HEK293 (cell line): ENCODE measurements around the gene SNCAIP.

ENCODE experiments used
- CTCF ChIA-PET: fragments of 350-600 bp; formaldehyde crosslinking; extraction: SDS; loops from one replicate; lab custom pipeline; 2021; ENCODE audit warnings: antibody characterized with exemption; lab: Yijun Ruan, JAX
- POLR2A ChIA-PET: fragments of 300-600 bp; formaldehyde crosslinking; extraction: SDS; loops from one replicate; lab custom pipeline; 2020; ENCODE audit warnings: antibody characterized with exemption, inconsistent platforms; lab: Yijun Ruan, JAX
- H3K27ac ChIP-seq: fragments of 200-500 bp; sonication (Bioruptor generic); 2 replicates; pipeline ENCODE4 v1.5.1; 2014; ENCODE audit warnings: low read depth, low read length, control low read depth, inconsistent platforms; ENCODE audit errors: extremely low read depth
- H3K36me3 ChIP-seq, 2 experiments: fragments of 200-500 bp in 1 of 2; sonication (Bioruptor generic) in 1 of 2; 1 replicate in 1 of 2; 2 replicates in 1 of 2; pipeline ENCODE4 v1.5.1; 2014 to 2017; ENCODE audit warnings: inconsistent platforms in 2 of 2, low read length in 2 of 2; ENCODE audit not compliant: control insufficient read depth in 2 of 2, insufficient read depth in 1 of 2
- H3K4me1 ChIP-seq: fragments of 200-500 bp; sonication (Bioruptor generic); 2 replicates; pipeline ENCODE4 v1.5.1; 2014; ENCODE audit warnings: mild to moderate bottlenecking, low read length, inconsistent platforms; ENCODE audit not compliant: control insufficient read depth, insufficient read depth
- H3K4me3 ChIP-seq: 2 replicates; pipeline ENCODE4 v1.5.1; 2011; ENCODE audit warnings: low read depth, mild to moderate bottlenecking, control low read depth, low read length, moderate library complexity
- H3K9me3 ChIP-seq: fragments of 200-500 bp; sonication (Bioruptor generic); 2 replicates; pipeline ENCODE4 v1.5.1; 2014; ENCODE audit warnings: low read depth, low read length, inconsistent platforms; ENCODE audit not compliant: control insufficient read depth, insufficient read depth
- HOXA7 ChIP-seq: sonication (generic); formaldehyde crosslinking; IDR thresholded peaks from 2 replicates; pipeline ENCODE4 v1.8.1; 2022; ENCODE audit warnings: missing genetic modification reagents, borderline replicate concordance
- SALL2 ChIP-seq: fragments of 450-650 bp; formaldehyde crosslinking; IDR thresholded peaks from 2 replicates; pipeline ENCODE4 v1.5.0; 2017; ENCODE audit warnings: missing biosample characterization, mild to moderate bottlenecking, missing genetic modification characterization, borderline replicate concordance
- SCRT1 ChIP-seq: fragments of 450-650 bp; formaldehyde crosslinking; IDR thresholded peaks from 2 replicates; pipeline ENCODE4 v1.5.1; 2016; ENCODE audit warnings: missing biosample characterization, missing genetic modification characterization, borderline replicate concordance
- TCF7L2 ChIP-seq: IDR thresholded peaks from 2 replicates; pipeline ENCODE4 v1.6.1; 2011; ENCODE audit warnings: low read depth, mild to moderate bottlenecking, inconsistent platforms, low read length, moderate library complexity, borderline replicate concordance
- YY2 ChIP-seq: fragments of 450-650 bp; formaldehyde crosslinking; IDR thresholded peaks from 2 replicates; pipeline ENCODE4 v1.5.1; 2016; ENCODE audit warnings: missing biosample characterization, missing genetic modification characterization
- ZBTB21 ChIP-seq: fragments of 450-650 bp; formaldehyde crosslinking; IDR thresholded peaks from 2 replicates; pipeline ENCODE4 v1.5.1; 2017; ENCODE audit warnings: missing biosample characterization, missing genetic modification characterization
- ZBTB48 ChIP-seq: fragments of 450-650 bp; formaldehyde crosslinking; IDR thresholded peaks from 2 replicates; pipeline ENCODE4 v1.5.1; 2016; ENCODE audit warnings: missing biosample characterization, missing genetic modification characterization
- ZFHX2 ChIP-seq: fragments of 450-650 bp; formaldehyde crosslinking; conservative IDR thresholded peaks from 2 replicates; pipeline ENCODE4 v1.5.1; 2016; ENCODE audit warnings: missing biosample characterization, missing genetic modification characterization
- ZFP69B ChIP-seq: fragments of 450-650 bp; formaldehyde crosslinking; IDR thresholded peaks from 2 replicates; pipeline ENCODE4 v1.5.1; 2016; ENCODE audit warnings: missing biosample characterization, missing genetic modification characterization
- ZIC2 ChIP-seq: fragments of 450-650 bp; formaldehyde crosslinking; IDR thresholded peaks from 2 replicates; pipeline ENCODE4 v1.5.1; 2016; ENCODE audit warnings: missing biosample characterization, missing genetic modification characterization
- ZNF132 ChIP-seq: fragments of 450-650 bp; formaldehyde crosslinking; IDR thresholded peaks from 2 replicates; pipeline ENCODE4 v1.5.1; 2017; ENCODE audit warnings: missing biosample characterization, missing genetic modification characterization, borderline replicate concordance
- ZNF133 ChIP-seq: fragments of 450-650 bp; formaldehyde crosslinking; IDR thresholded peaks from 2 replicates; pipeline ENCODE4 v1.5.1; 2016; ENCODE audit warnings: missing biosample characterization, missing genetic modification characterization
- ZNF138 ChIP-seq: fragments of 450-650 bp; formaldehyde crosslinking; IDR thresholded peaks from 2 replicates; pipeline ENCODE4 v1.5.1; 2016; ENCODE audit warnings: missing biosample characterization, missing genetic modification characterization, borderline replicate concordance
- ZNF157 ChIP-seq: fragments of 450-650 bp; formaldehyde crosslinking; IDR thresholded peaks from 2 replicates; pipeline ENCODE4 v1.5.1; 2016; ENCODE audit warnings: missing biosample characterization, missing genetic modification characterization
- ZNF24 ChIP-seq: fragments of 450-650 bp; formaldehyde crosslinking; IDR thresholded peaks from 2 replicates; pipeline ENCODE4 v1.5.1; 2016; ENCODE audit warnings: missing biosample characterization, missing genetic modification characterization
- ZNF266 ChIP-seq: fragments of 450-650 bp; formaldehyde crosslinking; IDR thresholded peaks from 2 replicates; pipeline ENCODE4 v1.5.1; 2016; ENCODE audit warnings: missing biosample characterization, missing genetic modification characterization, low read depth
- ZNF324 ChIP-seq: fragments of 450-650 bp; formaldehyde crosslinking; IDR thresholded peaks from 2 replicates; pipeline ENCODE4 v1.5.1; 2016; ENCODE audit warnings: missing biosample characterization, missing genetic modification characterization
- ZNF350 ChIP-seq: fragments of 450-650 bp; formaldehyde crosslinking; IDR thresholded peaks from 2 replicates; pipeline ENCODE4 v1.5.0; 2017; ENCODE audit warnings: missing biosample characterization, mild to moderate bottlenecking, missing genetic modification characterization
- ZNF366 ChIP-seq: fragments of 450-650 bp; formaldehyde crosslinking; conservative IDR thresholded peaks from 2 replicates; pipeline ENCODE4 v1.5.1; 2016; ENCODE audit warnings: missing biosample characterization, missing genetic modification characterization
- ZNF37A ChIP-seq: fragments of 450-650 bp; IDR thresholded peaks from 2 replicates; pipeline ENCODE4 v1.5.1; 2018; ENCODE audit warnings: missing biosample characterization, missing genetic modification characterization
- ZNF433 ChIP-seq: fragments of 450-650 bp; formaldehyde crosslinking; IDR thresholded peaks from 2 replicates; pipeline ENCODE4 v1.5.1; 2016; ENCODE audit warnings: missing biosample characterization, missing genetic modification characterization, low read depth
- ZNF544 ChIP-seq: fragments of 450-650 bp; formaldehyde crosslinking; IDR thresholded peaks from 2 replicates; pipeline ENCODE4 v1.5.0; 2017; ENCODE audit warnings: missing biosample characterization, missing genetic modification characterization
- ZNF555 ChIP-seq: fragments of 450-650 bp; formaldehyde crosslinking; conservative IDR thresholded peaks from 2 replicates; pipeline ENCODE4 v1.5.1; 2017; ENCODE audit warnings: missing biosample characterization, mild to moderate bottlenecking, missing genetic modification characterization, inconsistent platforms
- ZNF561 ChIP-seq: fragments of 450-650 bp; IDR thresholded peaks from 2 replicates; pipeline ENCODE4 v1.5.1; 2018; ENCODE audit warnings: missing biosample characterization, missing genetic modification characterization, borderline replicate concordance
- ZNF610 ChIP-seq: fragments of 450-650 bp; formaldehyde crosslinking; IDR thresholded peaks from 2 replicates; pipeline ENCODE4 v1.5.1; 2016; ENCODE audit warnings: missing biosample characterization, missing genetic modification characterization, borderline replicate concordance
- ZNF626 ChIP-seq: fragments of 450-650 bp; sonication (Bioruptor Pico); formaldehyde crosslinking; IDR thresholded peaks from 2 replicates; pipeline ENCODE4 v1.5.1; 2018; ENCODE audit warnings: missing biosample characterization, missing genetic modification characterization, inconsistent platforms
- ZNF629 ChIP-seq: fragments of 450-650 bp; formaldehyde crosslinking; IDR thresholded peaks from 2 replicates; pipeline ENCODE4 v1.5.1; 2017; ENCODE audit warnings: missing biosample characterization, missing genetic modification characterization
- ZNF658 ChIP-seq: fragments of 450-650 bp; formaldehyde crosslinking; IDR thresholded peaks from 2 replicates; pipeline ENCODE4; 2016; ENCODE audit warnings: missing biosample characterization, missing genetic modification characterization
- ZNF785 ChIP-seq: fragments of 450-650 bp; formaldehyde crosslinking; IDR thresholded peaks from 2 replicates; pipeline ENCODE4 v1.5.1; 2016; ENCODE audit warnings: missing biosample characterization, missing genetic modification characterization
- ZXDB ChIP-seq: fragments of 450-650 bp; formaldehyde crosslinking; IDR thresholded peaks from 2 replicates; pipeline ENCODE4 v1.5.1; 2016; ENCODE audit warnings: missing biosample characterization, missing genetic modification characterization
- TF ChIP-seq, protein P1 (sequence below): fragments of 450-650 bp; formaldehyde crosslinking; IDR thresholded peaks from 2 replicates; pipeline ENCODE4 v1.5.1; 2017; ENCODE audit warnings: missing biosample characterization, missing genetic modification characterization
- TF ChIP-seq, protein P2 (sequence below): fragments of 450-650 bp; formaldehyde crosslinking; IDR thresholded peaks from 2 replicates; pipeline ENCODE4 v1.5.1; 2017; ENCODE audit warnings: missing biosample characterization, missing genetic modification characterization
- TF ChIP-seq, protein P3 (sequence below): fragments of 450-650 bp; formaldehyde crosslinking; IDR thresholded peaks from 2 replicates; pipeline ENCODE4 v1.5.1; 2017; ENCODE audit warnings: missing biosample characterization, missing genetic modification characterization
- TF ChIP-seq, protein P4 (sequence below): fragments of 450-650 bp; formaldehyde crosslinking; optimal IDR thresholded peaks from 2 replicates; pipeline ENCODE3; 2016; ENCODE audit warnings: missing biosample characterization, mild to moderate bottlenecking, missing genetic modification characterization
- TF ChIP-seq, protein P5 (sequence below): fragments of 450-650 bp; IDR thresholded peaks from 2 replicates; pipeline ENCODE4 v1.5.1; 2018; ENCODE audit warnings: missing biosample characterization, mild to moderate bottlenecking, missing genetic modification characterization

The SNCAIP gene

DNA sequence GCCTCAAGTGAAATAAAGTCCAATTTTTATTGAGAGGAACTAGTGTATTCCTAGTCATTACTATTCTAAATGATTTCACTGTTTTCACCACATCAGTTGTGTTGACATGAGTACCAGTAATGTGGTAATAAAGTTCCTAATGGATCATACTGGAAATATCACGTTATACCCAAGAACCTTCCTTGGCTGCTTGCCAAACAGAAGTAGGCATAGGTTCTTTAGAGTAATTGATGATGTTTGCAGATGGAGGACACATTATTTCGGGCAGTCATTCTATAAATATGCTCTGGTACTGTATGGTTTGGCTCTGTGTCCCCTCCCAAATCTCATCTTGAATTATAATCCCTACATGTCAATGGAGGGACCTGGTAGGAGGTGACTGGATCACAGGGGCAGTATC lies 15.1 kb downstream of the SNCAIP start (continued):
- TF ChIP-seq ZNF138, result no peak
- no peak for TF ChIP-seq SALL2 (tag by site-specific recombination)
- TF ChIP-seq ZNF157 (tag by site-specific recombination), result no peak
- TF ChIP-seq ZNF555 (tag by site-specific recombination), result no peak
- TF ChIP-seq TCF7L2, result no peak
- TF ChIP-seq ZBTB21 (tag by site-specific recombination), result no peak
- TF ChIP-seq ZFP69B, result no peak
- TF ChIP-seq ZNF324, result no peak
- TF ChIP-seq ZIC2 (tag by site-specific recombination), result no peak
- TF ChIP-seq ZFHX2 (tag by site-specific recombination), result no peak
- no peak for TF ChIP-seq ZXDB (tag by site-specific recombination)
- TF ChIP-seq ZNF24 (tag by site-specific recombination), result no peak
- TF ChIP-seq ZNF785 (tag by site-specific recombination), result no peak
- no peak for TF ChIP-seq ZNF658 (tag by site-specific recombination)
- TF ChIP-seq ZNF433 (tag by site-specific recombination), result no peak
- TF ChIP-seq ZNF544, result 0 out of 2 replicates have a peak, but pooled peaks have one; percentile 33
- no peak for TF ChIP-seq ZNF366 (tag by site-specific recombination)
- TF ChIP-seq, protein P1, sequence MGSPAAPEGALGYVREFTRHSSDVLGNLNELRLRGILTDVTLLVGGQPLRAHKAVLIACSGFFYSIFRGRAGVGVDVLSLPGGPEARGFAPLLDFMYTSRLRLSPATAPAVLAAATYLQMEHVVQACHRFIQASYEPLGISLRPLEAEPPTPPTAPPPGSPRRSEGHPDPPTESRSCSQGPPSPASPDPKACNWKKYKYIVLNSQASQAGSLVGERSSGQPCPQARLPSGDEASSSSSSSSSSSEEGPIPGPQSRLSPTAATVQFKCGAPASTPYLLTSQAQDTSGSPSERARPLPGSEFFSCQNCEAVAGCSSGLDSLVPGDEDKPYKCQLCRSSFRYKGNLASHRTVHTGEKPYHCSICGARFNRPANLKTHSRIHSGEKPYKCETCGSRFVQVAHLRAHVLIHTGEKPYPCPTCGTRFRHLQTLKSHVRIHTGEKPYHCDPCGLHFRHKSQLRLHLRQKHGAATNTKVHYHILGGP (tag by site-specific recombination), result peak; percentile 41; the same call in 1 of the 2 replicates
- TF ChIP-seq, protein P2, sequence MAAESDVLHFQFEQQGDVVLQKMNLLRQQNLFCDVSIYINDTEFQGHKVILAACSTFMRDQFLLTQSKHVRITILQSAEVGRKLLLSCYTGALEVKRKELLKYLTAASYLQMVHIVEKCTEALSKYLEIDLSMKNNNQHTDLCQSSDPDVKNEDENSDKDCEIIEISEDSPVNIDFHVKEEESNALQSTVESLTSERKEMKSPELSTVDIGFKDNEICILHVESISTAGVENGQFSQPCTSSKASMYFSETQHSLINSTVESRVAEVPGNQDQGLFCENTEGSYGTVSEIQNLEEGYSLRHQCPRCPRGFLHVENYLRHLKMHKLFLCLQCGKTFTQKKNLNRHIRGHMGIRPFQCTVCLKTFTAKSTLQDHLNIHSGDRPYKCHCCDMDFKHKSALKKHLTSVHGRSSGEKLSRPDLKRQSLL (tag by site-specific recombination), result no peak
- TF ChIP-seq ZNF561, result peak; percentile 45; the same call in 1 of the 2 replicates
- no peak for TF ChIP-seq ZNF133 (tag by site-specific recombination)
- no peak for TF ChIP-seq ZBTB48
- TF ChIP-seq YY2 (tag by site-specific recombination), result no peak

DNA sequence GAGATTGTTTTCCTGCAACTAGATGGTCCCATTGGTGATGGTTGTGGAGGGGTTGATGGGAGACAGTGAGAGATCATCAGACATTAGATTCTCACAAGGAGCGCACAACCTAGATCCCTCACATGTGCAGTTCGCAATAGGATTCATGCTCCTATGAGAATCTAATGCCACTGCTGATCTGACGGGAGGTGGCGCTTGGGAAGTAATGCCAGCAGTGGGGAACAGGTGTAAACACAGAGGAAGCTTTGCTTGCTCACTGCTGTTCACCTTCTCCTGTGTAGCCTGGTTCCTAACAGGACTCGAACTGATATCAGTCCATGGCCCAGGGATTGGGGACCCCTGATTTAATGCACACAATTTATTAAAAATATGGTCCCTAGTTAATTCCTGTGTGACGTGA lies 18.8 kb downstream of the SNCAIP start:
- Histone ChIP-seq H3K27ac (no peak overlapping the region), H3K36me3 (no peaks in the 10 kb centered on the region), H3K4me1 (peaks cover 14% of the 10 kb centered on the region), H3K4me3 (no peak overlapping the region), H3K9me3 (no peaks in the 10 kb centered on the region)
- POLR2A ChIA-PET, result no interaction called here
- CTCF ChIA-PET, result interaction anchor here (0.6 kb wide), 2 partner anchors 11 to 1690 kb away, joined by 3 read pairs; no protein-coding TSS in a partner anchor
- TF ChIP-seq ZNF132 (tag by site-specific recombination) (no peak), SCRT1 (tag by site-specific recombination) (no peak), ZNF350 (tag by site-specific recombination) (no peak), ZNF626 (no peak), ZNF37A (tag by site-specific recombination) (no peak), ZNF629 (tag by site-specific recombination) (no peak), ZNF610 (tag by site-specific recombination) (no peak), ZNF266 (tag by site-specific recombination) (no peak), HOXA7 (CRISPR knock-in tag) (no peak), ZNF785 (tag by site-specific recombination) (no peak)
- TF ChIP-seq, protein P3, sequence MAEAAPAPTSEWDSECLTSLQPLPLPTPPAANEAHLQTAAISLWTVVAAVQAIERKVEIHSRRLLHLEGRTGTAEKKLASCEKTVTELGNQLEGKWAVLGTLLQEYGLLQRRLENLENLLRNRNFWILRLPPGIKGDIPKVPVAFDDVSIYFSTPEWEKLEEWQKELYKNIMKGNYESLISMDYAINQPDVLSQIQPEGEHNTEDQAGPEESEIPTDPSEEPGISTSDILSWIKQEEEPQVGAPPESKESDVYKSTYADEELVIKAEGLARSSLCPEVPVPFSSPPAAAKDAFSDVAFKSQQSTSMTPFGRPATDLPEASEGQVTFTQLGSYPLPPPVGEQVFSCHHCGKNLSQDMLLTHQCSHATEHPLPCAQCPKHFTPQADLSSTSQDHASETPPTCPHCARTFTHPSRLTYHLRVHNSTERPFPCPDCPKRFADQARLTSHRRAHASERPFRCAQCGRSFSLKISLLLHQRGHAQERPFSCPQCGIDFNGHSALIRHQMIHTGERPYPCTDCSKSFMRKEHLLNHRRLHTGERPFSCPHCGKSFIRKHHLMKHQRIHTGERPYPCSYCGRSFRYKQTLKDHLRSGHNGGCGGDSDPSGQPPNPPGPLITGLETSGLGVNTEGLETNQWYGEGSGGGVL (tag by site-specific recombination), result no peak
- TF ChIP-seq, protein P4, sequence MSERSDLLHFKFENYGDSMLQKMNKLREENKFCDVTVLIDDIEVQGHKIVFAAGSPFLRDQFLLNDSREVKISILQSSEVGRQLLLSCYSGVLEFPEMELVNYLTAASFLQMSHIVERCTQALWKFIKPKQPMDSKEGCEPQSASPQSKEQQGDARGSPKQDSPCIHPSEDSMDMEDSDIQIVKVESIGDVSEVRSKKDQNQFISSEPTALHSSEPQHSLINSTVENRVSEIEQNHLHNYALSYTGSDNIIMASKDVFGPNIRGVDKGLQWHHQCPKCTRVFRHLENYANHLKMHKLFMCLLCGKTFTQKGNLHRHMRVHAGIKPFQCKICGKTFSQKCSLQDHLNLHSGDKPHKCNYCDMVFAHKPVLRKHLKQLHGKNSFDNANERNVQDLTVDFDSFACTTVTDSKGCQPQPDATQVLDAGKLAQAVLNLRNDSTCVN, result no peak
- TF ChIP-seq, protein P5, sequence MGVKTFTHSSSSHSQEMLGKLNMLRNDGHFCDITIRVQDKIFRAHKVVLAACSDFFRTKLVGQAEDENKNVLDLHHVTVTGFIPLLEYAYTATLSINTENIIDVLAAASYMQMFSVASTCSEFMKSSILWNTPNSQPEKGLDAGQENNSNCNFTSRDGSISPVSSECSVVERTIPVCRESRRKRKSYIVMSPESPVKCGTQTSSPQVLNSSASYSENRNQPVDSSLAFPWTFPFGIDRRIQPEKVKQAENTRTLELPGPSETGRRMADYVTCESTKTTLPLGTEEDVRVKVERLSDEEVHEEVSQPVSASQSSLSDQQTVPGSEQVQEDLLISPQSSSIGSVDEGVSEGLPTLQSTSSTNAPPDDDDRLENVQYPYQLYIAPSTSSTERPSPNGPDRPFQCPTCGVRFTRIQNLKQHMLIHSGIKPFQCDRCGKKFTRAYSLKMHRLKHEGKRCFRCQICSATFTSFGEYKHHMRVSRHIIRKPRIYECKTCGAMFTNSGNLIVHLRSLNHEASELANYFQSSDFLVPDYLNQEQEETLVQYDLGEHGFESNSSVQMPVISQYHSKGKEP (tag by site-specific recombination), result no peak
